Cardiac fibroblast (primary cell): Measurements from ENCODE around the gene OPN3.

ENCODE experiments used
- DNase-seq, 2 donors: peaks; one replicate each; pipeline versions ENCODE4 v3.0.0 to v3.0.0-alpha.2; 2010; ENCODE audit warnings: low read depth in 2 of 2
- H3K4me3 ChIP-seq, 2 donors: replicated peaks in 1 of 2; 1 replicate in 1 of 2; 2 replicates in 1 of 2; pipeline ENCODE4 v1.5.1; 2011; ENCODE audit warnings: low read depth in 2 of 2, low read length in 2 of 2, mild to moderate bottlenecking in 2 of 2, moderate library complexity in 1 of 2
- TF ChIP-seq, protein P1 (sequence below): IDR thresholded peaks from one replicate; pipeline ENCODE4 v1.5.1; 2011; ENCODE audit warnings: low read depth, mild to moderate bottlenecking, low read length, inconsistent platforms

OPN3 gene

DNA sequence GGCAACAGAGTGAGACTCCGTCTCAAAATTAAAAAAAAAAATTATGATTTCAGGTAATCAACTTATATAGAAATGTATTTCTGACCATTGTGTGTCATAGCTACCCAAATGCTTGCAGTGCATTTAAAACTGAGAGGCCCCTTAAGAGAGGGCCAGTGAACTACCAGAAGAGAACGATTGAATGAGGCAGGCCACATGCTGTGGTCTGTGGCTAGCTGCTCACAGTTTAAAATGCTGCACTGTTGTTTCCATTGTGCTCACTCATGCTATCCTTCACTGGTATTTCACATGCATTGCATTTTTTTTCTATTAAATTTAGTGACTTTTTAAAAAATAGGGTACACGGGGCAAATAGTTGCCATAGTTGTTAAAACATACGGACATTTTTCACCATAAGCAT lies 26.0 kb downstream of the OPN3 start:
- no peak for DNase-seq
- TF ChIP-seq, protein P1, sequence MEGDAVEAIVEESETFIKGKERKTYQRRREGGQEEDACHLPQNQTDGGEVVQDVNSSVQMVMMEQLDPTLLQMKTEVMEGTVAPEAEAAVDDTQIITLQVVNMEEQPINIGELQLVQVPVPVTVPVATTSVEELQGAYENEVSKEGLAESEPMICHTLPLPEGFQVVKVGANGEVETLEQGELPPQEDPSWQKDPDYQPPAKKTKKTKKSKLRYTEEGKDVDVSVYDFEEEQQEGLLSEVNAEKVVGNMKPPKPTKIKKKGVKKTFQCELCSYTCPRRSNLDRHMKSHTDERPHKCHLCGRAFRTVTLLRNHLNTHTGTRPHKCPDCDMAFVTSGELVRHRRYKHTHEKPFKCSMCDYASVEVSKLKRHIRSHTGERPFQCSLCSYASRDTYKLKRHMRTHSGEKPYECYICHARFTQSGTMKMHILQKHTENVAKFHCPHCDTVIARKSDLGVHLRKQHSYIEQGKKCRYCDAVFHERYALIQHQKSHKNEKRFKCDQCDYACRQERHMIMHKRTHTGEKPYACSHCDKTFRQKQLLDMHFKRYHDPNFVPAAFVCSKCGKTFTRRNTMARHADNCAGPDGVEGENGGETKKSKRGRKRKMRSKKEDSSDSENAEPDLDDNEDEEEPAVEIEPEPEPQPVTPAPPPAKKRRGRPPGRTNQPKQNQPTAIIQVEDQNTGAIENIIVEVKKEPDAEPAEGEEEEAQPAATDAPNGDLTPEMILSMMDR, result no peak

DNA sequence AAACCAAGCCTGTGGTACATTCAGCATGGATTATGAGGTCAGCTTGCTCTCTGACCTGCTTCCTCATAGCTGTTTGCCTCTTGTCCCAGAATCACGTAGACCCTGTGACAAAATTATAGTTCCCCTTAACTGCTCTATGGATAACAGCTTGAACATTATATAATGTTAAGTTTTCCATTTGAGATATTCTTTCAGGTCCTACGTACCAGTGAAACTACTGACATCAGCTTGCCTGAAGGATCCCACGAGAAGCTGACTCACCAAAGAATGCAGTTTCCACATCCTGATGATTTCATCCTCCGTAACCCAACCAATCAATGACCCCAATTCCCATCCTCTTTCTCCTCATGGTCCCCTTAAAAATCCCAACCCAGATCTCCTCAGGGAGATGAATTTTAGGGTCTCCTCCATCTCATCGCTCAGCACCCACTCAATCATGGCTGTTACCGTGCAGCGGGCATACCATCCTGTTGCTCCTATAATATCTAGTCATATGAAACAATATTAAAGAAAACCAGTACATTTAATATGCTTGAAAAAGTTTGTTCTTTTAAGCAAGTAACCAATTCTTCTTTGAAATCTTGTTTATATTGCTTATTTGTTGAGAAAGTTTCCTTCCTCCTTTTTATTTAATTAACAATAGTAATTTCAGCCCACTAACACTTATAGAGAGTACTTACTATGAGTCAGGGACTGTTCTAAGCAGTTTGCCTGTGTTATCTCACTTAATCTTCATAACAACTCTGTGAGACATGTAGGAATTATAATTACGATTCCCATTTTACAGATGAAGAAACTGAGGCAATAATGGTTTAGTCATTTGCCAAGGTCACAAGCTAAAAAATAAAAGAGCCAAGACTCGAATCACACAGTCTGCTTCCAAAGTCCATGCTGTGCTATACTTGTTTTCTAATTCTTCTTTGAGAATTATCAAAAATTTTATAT lies 27.4 kb downstream of the OPN3 start:
- DNase-seq, result peak; percentile 86 to 95
- TF ChIP-seq, protein P1, result no peak
- no peak overlapping the region for H3K4me3 ChIP-seq

More for the DNA sequence above, 26.0 kb downstream of the OPN3 start:
- no peak overlapping the region for H3K4me3 ChIP-seq

- TF ChIP-seq, protein P1, result peak; percentile 15
- no peak overlapping the region for H3K4me3 ChIP-seq
- no peak for DNase-seq
Measured at GRCh38 chr1:241611736-241612135, 28.4 kb downstream of the OPN3 start.

GRCh38 chr1:241611063-241611462 lies 29.1 kb downstream of the OPN3 start:
- DNase-seq, result peak; percentile 75 to 82
- no peak overlapping the region for H3K4me3 ChIP-seq
- TF ChIP-seq, protein P1, result peak; percentile 43

DNA sequence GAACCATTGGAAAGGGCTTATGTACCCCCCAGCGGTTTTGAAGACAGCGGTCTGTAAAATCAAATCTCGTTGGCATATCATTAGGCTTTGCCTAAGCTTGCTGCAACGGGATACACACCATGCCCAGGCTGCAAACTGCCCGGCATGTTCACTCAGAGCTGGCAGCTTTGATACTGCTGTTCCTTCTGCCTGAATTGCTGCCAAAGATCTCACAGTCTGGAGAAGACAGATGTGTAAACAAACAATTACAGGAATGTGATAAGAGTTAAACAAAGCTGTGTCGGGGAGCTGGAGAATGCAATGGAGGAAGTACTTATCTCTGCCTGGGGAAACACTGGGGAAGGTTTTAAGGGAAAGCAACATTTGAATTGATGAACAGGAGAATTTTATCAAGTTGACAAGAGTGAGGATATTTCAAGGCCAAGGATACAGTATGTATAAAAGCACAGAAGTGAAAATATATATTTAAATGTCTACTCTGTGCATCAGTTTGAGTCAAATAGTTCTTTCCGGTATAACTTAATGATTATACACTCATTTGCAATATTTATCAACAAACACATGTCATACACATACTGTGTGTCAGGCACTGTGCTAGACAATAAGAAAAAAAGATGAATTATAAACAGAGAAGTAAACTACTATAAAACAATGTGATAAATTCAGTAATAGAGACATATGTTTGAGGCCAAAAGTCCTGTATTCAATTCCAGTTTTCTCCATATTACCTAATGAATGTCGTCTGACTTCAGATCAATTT lies 29.9 kb downstream of the OPN3 start:
- DNase-seq, result peak in 1 of 2 donors; percentile 55
- H3K4me3 ChIP-seq, result no peak overlapping the region
- TF ChIP-seq, protein P1, result no peak

- TF ChIP-seq, protein P1, result no peak
- no peak overlapping the region for H3K4me3 ChIP-seq
- DNase-seq, result peak in 1 of 2 donors; percentile 54
Measured at GRCh38 chr1:241608379-241609033, 31.7 kb downstream of the OPN3 start.
